Upper lobe of right lung (tissue), 1 donor: ENCODE data around the gene BLTP2. TPM values are rescaled to one million over a fixed set of nuclear protein-coding genes. Genes with fewer than 3 reads are reported as not detected.
A peak's percentile ranks its signal among the peaks of the same experiment; 100 is the strongest.
"Not testable (repeated sequence)": the region's sequence is repeated elsewhere in the genome, so short reads cannot be mapped to it uniquely, and the experiment has no call there.

Source experiments
- ATAC-seq: fragments of 200-7000 bp; cut with Tn5 transposase; one replicate; pipeline ENCODE4 v1.9.1; 2020; ENCODE audit warnings: mild to moderate bottlenecking, moderate library complexity
- DNase-seq: peaks from one replicate; pipeline ENCODE4 v3.0.0-alpha.2; 2020
- H3K27ac ChIP-seq: fragments of 200-600 bp; one replicate; pipeline ENCODE4 v1.8.0; 2022
- H3K27me3 ChIP-seq: fragments of 200-600 bp; one replicate; pipeline ENCODE4 v1.8.0; 2022; ENCODE audit warnings: mild to moderate bottlenecking
- H3K36me3 ChIP-seq: fragments of 200-600 bp; one replicate; pipeline ENCODE4 v1.8.0; 2022
- H3K4me1 ChIP-seq: fragments of 200-600 bp; one replicate; pipeline ENCODE4 v1.8.0; 2022
- H3K4me3 ChIP-seq: fragments of 200-600 bp; one replicate; pipeline ENCODE4 v1.8.0; 2022; ENCODE audit warnings: mild to moderate bottlenecking
- H3K9me3 ChIP-seq: fragments of 200-600 bp; one replicate; pipeline ENCODE4 v1.8.0; 2022
- intact Hi-C: fragments of 100-400 bp; cut with DNase I; formaldehyde crosslinking; loops from one replicate; pipeline ENCODE4 v1.11.0; 2022
- total RNA-seq: library from RNA; stranded (reverse); fragmentation: NEBNext Ultra II Directional; extraction: Animal tissue kit (Norgen Biotek cat#: 25700); gene quantifications from one replicate; pipeline ENCODE4 v1.2.1, GENCODE V29; 2021
- TF ChIP-seq, protein P1 (sequence below): fragments of 200-600 bp; IDR thresholded peaks from one replicate; pipeline ENCODE4 v1.8.0; 2022; ENCODE audit warnings: antibody characterized with exemption
- donor health status: DM: no; HTN: yes; CAD: no; lungs with severe emphysema.

The BLTP2 gene
- total RNA-seq, 1 donor from 2014 or later: 145 TPM

DNA sequence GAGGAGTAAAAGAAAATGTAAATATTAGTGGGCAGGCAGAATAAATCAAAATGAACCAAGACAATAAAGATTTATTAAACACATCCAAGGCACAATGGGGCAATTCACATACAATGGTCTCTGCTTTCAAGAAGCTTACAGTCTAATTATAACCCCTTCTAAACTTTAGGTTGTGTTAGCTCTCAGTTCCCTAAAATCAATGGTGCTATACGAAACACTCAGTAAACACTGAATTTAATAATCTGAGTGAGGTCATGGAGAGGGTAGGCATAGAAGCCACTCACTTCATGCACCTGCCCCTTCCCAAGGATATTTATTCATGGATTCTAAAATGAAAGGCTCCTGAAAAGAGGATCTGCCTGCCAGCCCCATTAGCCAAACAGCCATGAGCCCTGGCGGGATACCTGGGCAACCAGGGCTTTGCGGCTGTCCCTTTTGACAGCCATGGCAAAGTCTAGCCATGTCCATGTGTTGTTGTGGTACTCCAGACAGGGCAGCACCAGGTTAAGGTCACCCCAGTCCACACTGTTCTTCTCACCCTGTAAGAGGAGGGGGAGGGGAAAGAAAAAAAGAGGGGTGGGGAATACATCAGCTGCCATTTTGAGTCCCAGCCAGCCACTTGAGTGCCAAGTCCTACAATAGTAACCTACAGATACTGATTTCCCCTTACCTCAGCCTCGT, 29.6 kb downstream of the BLTP2 start:
- Histone ChIP-seq H3K36me3 (peaks cover 72% of the 10 kb centered on the region), H3K4me3 (no peak overlapping the region)
- intact Hi-C loops: no loop called here

DNA sequence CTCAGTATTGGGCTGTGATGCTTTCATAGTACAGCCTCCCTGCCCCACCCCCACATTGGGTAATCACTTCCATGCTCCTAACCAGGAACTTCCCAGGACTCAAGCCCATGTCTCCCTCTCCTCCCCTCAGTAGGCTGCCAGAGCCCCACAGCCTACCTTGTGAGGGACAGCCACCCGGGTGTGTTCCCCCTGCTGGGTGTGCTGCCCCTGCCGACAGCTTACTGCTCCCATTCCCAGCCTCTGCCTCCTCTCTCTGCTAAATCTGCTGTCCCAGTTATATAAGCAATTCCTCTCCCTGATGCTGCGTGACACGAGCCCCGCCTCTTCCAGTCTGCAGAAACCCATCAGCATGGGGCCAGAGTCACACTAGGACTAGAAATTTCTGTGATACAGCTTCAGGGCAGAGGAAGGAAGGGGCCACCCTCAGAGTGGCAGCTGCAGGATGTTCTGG, 31.0 kb downstream of the BLTP2 start, which contains the start of gene RSKR:
RSKR (minus strand) TSS at position 255 of the 451 bp plus-strand sequence; CDS start at position 231, 24 bp downstream.
- no peaks in the 10 kb centered on the region for H3K27me3 ChIP-seq
- H3K36me3 ChIP-seq: peaks cover 57% of the 10 kb centered on the region
- intact Hi-C loops: loop anchor here (5.0 kb wide), 1 partner anchor 117 kb away; no protein-coding TSS in a partner anchor
- TF ChIP-seq, protein P1, sequence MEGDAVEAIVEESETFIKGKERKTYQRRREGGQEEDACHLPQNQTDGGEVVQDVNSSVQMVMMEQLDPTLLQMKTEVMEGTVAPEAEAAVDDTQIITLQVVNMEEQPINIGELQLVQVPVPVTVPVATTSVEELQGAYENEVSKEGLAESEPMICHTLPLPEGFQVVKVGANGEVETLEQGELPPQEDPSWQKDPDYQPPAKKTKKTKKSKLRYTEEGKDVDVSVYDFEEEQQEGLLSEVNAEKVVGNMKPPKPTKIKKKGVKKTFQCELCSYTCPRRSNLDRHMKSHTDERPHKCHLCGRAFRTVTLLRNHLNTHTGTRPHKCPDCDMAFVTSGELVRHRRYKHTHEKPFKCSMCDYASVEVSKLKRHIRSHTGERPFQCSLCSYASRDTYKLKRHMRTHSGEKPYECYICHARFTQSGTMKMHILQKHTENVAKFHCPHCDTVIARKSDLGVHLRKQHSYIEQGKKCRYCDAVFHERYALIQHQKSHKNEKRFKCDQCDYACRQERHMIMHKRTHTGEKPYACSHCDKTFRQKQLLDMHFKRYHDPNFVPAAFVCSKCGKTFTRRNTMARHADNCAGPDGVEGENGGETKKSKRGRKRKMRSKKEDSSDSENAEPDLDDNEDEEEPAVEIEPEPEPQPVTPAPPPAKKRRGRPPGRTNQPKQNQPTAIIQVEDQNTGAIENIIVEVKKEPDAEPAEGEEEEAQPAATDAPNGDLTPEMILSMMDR: no peak
- DNase-seq (no peak), ATAC-seq (no peak)
- H3K4me3 ChIP-seq: no peak within 1 kb of the TSS
- no peaks in the 10 kb centered on the region for H3K9me3 ChIP-seq
- no peaks in the 10 kb centered on the region for H3K4me1 ChIP-seq
- H3K27ac ChIP-seq: no peak within 1 kb of the TSS

More for the DNA sequence above, 29.6 kb downstream of the BLTP2 start:
- no peak for ATAC-seq
- no peaks in the 10 kb centered on the region for H3K4me1 ChIP-seq
- no peak overlapping the region for H3K27ac ChIP-seq
- H3K9me3 ChIP-seq: no peaks in the 10 kb centered on the region
- TF ChIP-seq, protein P1: no peak
- no peaks in the 10 kb centered on the region for H3K27me3 ChIP-seq
- DNase-seq: no peak

DNA sequence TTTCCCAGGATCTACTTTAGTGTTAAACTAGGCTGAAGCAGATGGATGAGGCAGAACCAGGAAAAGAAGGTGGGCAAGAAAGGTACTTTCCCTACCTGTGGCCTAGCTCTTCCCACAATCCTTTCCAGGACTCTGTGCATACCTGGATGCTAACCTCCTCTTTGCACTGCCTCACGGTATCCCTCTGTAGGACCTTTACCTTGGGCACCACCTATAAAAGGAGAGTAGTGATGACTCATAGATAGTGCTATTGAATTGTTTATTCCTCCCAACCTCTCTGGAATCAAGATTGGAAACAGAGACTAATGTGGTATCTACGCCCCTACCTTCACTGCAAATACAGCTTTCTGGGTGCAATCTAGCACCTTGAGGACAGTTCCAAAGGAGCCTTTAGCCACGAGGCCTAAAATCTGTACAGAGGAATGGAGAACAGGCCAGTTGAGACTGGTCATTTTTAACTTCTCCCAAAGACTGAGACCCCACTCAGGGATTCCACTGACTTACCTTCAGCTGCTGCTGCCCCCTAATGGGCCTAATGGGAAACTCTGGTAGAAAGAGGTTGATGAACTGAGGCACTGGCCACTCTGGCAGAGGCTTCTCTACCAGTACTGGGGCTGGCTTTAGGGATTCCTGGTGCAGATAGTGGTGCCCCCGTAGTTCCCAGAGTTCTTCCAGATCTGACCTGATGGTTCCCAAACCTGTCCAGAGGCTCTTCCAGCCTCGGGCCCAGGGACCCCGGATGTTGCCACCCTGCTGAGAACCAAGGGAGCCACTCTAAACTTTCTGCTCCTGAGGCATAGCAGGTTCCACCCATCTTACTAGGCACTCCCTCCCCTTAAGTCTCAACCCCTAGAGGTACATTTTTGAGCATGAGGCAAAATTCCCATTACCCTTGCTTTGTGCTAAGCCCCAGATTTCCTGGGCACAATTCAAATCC, 31.8 kb downstream of the BLTP2 start:
- Histone ChIP-seq H3K4me3 (no peak overlapping the region), H3K4me1 (no peaks in the 10 kb centered on the region), H3K36me3 (peaks cover 50% of the 10 kb centered on the region), H3K9me3 (no peaks in the 10 kb centered on the region), H3K27me3 (no peaks in the 10 kb centered on the region), H3K27ac (no peak overlapping the region)
- ATAC-seq (peak; percentile 68), DNase-seq (no peak)
- TF ChIP-seq, protein P1: peak; percentile 64
- intact Hi-C loops: loop anchor here (5.0 kb wide), 1 partner anchor 116 kb away; no protein-coding TSS in a partner anchor

DNA sequence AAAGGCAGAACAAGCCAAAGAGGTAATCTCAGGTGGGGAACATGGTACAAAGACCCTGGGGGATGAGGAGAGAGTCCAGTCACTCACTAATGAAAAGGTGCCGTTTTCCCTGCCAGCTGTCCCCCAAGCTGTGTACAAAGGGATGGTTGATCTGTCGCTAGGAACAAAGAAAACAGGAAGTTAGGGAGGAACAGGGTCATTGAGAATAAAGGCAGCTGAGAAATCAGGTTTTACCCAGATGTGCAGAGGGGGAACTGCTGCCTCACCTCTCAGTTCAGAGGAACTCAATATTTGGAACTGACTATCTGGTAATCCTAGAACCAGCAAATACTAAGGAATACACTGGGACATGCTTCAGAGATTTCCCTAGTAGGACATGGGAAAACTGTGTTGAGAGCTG, 32.4 kb downstream of the BLTP2 start:
- Histone ChIP-seq H3K36me3 (peaks cover 43% of the 10 kb centered on the region), H3K27me3 (no peaks in the 10 kb centered on the region), H3K4me1 (no peaks in the 10 kb centered on the region), H3K9me3 (no peaks in the 10 kb centered on the region), H3K4me3 (no peak overlapping the region), H3K27ac (no peak overlapping the region)
- TF ChIP-seq, protein P1: no peak
- intact Hi-C loops: loop anchor here (5.0 kb wide), 1 partner anchor 115 kb away; no protein-coding TSS in a partner anchor
- ATAC-seq (no peak), DNase-seq (no peak)

DNA sequence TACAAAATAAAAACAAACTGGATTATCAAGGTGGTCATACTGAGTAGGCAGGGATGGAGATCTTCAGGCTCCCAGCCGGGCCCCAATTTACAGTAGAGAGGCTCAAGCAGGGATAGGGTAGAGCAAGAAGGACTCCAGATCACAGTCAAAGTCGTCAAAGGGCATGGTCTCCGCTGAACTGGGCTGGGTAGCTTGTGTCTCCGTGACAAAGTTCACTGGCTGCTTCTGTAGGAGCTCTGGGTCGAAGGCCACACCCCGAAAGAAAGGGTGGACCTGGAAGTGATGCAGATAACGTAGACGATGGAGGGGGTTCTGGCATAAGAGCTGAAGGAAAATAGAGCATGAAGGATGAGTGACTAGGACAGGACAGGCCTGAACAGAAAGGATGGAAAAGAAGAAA, 34.6 kb downstream of the BLTP2 start:
- H3K9me3 ChIP-seq: no peaks in the 10 kb centered on the region
- no peak overlapping the region for H3K4me3 ChIP-seq
- H3K27ac ChIP-seq: no peak overlapping the region
- no peaks in the 10 kb centered on the region for H3K27me3 ChIP-seq
- TF ChIP-seq, protein P1: no peak
- no peak for DNase-seq
- ATAC-seq: no peak
- intact Hi-C loops: loop anchor here (5.0 kb wide), 1 partner anchor 113 kb away; no protein-coding TSS in a partner anchor
- no peaks in the 10 kb centered on the region for H3K4me1 ChIP-seq
- peaks cover 21% of the 10 kb centered on the region for H3K36me3 ChIP-seq

DNA sequence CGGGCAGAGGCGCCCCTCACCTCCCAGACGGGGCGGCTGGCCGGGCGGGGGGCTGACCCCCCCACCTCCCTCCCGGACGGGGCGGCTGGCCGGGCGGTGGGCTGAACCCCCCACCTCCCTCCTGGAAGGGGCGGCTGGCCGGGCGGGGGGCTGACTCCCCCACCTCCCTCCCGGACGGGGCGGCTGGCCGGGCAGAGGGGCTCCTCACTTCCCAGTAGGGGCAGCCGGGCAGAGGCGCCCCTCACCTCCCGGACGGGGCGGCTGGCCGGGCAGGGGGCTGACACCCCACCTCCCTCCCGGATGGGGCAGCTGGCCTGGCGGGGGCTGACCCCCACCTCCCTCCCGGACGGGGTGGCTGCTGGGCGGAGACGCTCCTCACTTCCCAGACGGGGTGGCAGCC, 40.9 kb downstream of the BLTP2 start:
- H3K27ac ChIP-seq, ATAC-seq, H3K9me3 ChIP-seq, H3K4me3 ChIP-seq, H3K36me3 ChIP-seq, H3K27me3 ChIP-seq, intact Hi-C loops, DNase-seq, H3K4me1 ChIP-seq: not testable (repeated sequence)
